ENCODE measurements around the gene PPM1H.

PPM1H gene

GRCh38 chr12:62712681-62713573 is 222.0 kb downstream of the PPM1H start:
- DNase-seq (ENCODE audit: low spot score) = no peak

DNA sequence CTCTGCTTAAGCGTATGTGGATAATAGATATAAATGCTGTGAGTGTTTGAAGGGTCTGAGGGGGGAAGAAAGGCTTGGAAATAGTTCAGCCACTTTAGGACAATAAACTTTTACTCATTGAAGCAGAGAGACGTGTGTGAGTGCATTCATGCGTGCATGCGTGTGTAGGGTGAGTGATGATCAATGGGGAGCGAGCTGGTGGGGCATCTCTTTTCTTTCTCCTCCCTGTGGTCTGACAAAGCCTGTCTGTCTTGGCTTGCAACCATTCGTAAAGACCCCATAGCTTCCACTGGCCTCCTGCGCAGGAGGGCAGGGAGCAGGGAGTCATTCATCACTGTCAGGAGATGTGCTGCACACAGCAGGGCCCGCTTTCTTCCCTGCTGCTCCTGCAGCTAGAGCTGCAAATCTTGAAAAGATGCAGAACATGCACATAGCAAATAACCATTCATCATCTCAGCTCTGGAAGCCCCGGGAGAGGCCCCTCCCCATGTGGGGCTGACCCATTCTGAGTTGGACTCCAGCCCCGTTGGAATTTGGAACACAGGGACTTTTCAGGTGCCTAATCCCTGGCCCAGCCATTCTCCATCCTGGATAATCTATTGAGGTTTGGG is 223.2 kb downstream of the PPM1H start:
- no peak for DNase-seq (ENCODE audit: low spot score)

GRCh38 chr12:62709311-62709710 is 225.6 kb downstream of the PPM1H start:
- DNase-seq (ENCODE audit: low spot score) = no peak

- no peak for DNase-seq (ENCODE audit: low spot score)
Measured at GRCh38 chr12:62707939-62708338, 227.0 kb downstream of the PPM1H start.

DNA sequence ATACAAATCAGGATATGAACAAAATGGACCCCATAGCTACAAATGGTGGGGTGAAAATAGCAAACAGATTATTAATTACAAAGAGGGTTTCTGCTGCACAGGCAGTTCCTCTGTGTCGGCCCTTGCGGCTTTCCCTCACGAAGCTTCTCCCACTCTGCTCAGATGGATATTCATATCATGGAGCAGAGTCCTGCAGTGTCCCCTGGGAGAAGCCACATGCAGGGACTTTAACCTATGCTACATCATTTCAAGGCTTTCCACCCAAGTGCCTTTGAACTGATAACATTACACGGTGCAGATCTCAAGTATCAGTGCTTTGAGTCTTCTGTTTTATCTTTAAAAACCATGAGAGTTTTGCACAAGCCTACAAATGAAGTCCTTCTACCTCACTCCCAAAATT is 229.1 kb downstream of the PPM1H start:
- no peak for DNase-seq (ENCODE audit: low spot score)

DNA sequence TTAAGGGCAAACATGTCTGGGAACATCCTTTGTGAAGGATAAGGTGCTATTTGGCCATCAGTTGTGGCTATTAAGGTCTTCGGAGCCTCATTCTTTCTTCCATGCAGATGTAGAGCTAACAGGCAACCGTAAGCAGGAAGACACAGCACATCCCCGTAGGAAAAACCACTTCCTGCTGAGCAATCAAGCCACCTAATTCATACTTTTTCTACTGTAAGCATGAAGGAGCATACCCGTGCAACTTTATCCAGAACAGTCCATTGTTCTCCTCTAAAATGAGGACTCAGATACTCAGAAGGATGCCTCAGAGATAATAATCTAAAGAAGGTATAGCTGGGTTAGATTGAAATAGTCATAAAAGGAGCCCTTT is 232.0 kb downstream of the PPM1H start:
- DNase-seq (ENCODE audit: low spot score) = no peak

DNA sequence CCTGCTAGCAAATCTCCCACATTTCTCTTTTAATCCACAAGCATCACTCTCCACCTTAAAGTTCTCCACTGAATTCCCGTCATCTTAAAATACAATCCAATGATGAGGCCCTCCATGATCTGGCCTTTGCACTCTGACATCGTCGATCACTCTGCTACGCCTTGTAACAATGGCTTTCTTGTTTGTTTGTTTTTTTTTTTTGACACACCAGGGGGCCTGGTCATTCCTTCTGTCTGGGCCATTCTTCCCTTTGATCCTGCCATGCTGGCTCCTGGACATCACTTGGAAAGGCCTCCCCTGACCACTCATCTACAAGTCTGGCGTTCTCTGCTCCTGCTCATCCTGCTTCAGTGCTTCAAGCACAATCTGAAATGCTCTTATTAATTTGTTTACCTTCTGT is 233.5 kb downstream of the PPM1H start:
- no peak for DNase-seq (ENCODE audit: low spot score)

DNA sequence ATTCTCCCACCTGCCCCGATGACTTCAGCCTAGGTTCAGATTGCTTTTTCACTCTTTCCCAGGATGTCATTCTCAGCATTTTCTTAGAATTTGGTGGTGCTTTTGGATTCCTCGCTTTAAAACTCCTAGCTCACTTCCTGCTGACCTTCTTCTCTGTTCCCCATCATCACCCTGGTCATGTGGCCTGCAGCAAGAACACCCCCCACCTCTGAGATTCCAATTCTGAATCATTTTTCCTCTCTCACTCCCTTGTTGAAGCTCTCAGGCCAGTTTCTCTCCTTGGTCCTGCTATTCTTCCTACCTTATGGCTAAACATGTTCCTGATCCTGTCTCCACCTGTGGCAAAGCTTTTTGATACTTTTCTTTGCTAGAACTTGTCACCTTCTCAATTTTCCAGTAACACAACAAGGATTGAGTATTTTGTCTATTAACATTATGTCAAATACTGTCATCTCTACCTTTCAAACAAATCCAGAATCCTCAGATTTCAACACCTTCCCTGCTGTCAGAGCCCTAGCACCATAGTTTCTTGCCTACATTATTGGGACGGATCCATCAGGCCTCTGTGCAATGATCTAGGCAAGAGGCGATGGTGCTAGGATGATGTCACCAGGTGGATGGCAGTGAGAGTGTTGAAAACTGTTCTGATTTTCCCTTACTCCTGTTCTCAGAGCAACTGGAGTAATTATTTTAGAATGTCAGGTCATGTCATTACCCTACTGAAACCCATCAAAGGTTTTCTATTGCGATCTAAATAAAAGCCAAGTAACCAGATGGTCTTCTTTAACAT is 234.7 kb downstream of the PPM1H start:
- no peak for DNase-seq (ENCODE audit: low spot score)

DNA sequence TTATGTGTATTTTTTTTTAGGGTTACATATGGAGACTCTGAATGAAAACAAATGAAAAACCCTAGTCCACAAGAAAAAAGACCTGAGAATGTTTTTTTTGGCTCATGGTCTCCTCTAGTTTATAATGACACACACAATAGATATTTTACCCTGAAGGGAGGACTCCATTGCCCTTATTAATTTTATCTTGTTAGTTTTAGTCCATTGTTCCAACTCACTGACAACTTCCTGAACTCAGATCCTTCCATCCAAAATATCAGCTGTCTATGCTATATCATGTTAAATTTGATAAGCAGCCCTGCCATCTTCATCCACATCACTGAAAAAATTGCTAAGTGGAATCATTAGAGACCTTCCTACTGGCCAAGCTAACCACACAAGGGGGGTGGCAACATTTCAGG is 236.2 kb downstream of the PPM1H start:
- DNase-seq (ENCODE audit: low spot score) = no peak

- no peak for DNase-seq (ENCODE audit: low spot score)
Measured at GRCh38 chr12:62697893-62698292, 237.1 kb downstream of the PPM1H start.

DNA sequence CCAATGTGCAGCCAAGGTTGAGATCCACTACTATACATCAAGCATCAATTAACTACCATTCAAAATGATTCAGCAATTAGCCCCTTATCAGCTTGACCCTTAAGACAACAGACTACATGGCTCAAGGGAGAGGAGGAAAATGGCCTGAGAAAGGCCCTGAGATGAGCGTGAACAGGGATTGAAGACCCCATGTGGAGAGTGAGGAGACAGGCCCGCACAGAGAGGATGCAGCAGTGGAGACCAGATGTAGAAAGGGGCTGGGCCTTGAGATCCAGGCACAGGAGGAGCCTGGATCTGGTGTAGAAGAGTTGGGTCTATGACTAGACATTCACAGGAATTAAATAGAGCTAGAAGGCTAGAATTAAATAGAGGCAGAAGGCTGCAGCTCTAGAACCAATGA is 239.3 kb downstream of the PPM1H start:
- no peak for DNase-seq (ENCODE audit: low spot score)

DNA sequence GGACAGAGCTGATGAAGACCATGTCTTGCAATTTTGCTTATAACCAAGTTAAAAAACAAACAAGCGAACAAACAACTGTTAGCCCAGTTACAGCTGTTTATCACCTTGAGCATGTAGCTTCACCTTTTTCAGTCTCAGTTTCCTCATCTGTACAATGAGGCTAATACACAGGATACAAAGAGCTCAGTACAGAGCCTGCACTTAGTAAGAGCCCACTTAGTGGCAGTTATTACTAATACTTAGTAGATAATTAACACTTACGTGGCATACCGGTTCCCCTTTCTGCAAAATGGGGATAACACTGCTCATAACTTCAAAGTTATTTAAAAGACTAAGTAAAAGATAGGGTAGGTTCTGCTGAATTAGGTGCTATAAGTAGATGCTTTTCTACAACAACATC is 240.3 kb downstream of the PPM1H start:
- DNase-seq (ENCODE audit: low spot score) = no peak

GRCh38 chr12:62694116-62694515 is 240.8 kb downstream of the PPM1H start:
- DNase-seq (ENCODE audit: low spot score) = no peak

GRCh38 chr12:62693376-62694050 is 241.4 kb downstream of the PPM1H start:
- DNase-seq (ENCODE audit: low spot score) = no peak

DNA sequence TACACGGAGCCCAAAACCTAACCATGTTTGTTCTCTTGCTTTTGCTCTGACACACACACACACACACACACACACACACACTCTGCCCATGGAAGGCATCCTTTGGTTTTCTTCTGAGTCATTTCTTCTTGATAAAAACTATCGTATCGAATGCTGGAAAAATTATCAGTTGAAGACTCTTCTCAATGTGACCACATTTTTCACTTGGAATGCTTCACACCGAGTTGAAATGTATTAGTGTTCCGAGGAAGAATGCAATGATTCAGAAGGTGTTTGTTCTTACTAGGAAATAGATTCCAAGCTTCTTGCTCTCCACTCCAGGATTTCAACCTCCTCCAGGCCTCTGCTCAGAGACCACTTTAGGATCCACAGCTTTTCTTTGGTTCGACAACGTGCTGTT is 242.1 kb downstream of the PPM1H start:
- DNase-seq (ENCODE audit: low spot score) = no peak

- DNase-seq (ENCODE audit: low spot score) = no peak
Measured at GRCh38 chr12:62691309-62691708, 243.6 kb downstream of the PPM1H start.

GRCh38 chr12:62689042-62689839 is 245.7 kb downstream of the PPM1H start:
- DNase-seq (ENCODE audit: low spot score) = no peak

GRCh38 chr12:62686938-62687337 is 248.0 kb downstream of the PPM1H start:
- DNase-seq (ENCODE audit: low spot score) = no peak

DNA sequence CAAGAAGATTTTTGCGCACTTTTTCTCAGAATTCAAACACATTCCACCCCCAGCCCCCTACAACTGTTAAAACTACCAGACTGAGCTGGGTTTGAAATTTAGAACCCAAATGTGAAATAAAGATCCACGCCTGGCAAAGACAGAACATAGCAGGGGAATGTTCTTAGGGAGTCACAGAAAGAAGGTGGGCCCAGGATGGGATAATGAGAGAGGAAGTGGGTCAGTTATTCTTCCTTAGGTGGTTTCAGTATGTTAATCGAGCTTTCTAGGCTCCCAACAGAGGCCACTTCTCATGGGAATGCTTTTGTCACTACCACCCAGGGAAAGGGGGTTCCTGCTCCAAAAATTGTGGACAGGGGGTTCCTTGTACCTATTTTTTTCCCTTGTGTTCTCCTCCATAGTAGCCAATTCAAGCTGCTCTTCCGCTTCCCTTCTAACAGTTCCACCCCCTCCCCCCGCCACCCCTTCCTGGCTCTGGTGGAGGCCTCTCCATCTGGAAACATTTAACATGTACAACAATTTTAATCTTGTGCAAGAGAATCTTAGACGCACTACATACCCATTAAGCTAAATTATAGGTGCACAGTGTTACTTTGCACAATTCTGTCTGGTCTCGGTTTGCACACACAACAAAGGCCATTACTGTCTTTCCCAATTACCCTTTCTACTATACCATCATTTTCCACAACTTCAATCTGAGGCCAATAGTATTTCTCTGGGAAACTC is 250.2 kb downstream of the PPM1H start:
- DNase-seq (ENCODE audit: low spot score) = no peak

- no peak for DNase-seq (ENCODE audit: low spot score)
Measured at GRCh38 chr12:62683776-62684569, 251.0 kb downstream of the PPM1H start.
